GM19043 (cell line): ENCODE results near the gene LRRC28.
A peak's percentile ranks its signal among the peaks of the same experiment; 100 is the strongest.
"Not testable (repeated sequence)": the region's sequence is repeated elsewhere in the genome, so short reads cannot be mapped to it uniquely, and the experiment has no call there.

Experiments used
- ATAC-seq: cut with Tn5 transposase; IDR thresholded peaks from one replicate; pipeline ENCODE4 v1.9.1; 2021; ENCODE audit warnings: low read depth; ENCODE audit not compliant: unreplicated experiment

LRRC28 gene

GRCh38 chr15:99250857-99251841 is at the start of gene LRRC28:
TSS of gene LRRC28 (plus strand) at chr15:99251481. CDS start at chr15:99255958, 4,477 bp downstream.
- ATAC-seq, result peak; percentile 89

GRCh38 chr15:99202176-99202552 is 49.1 kb upstream of the LRRC28 start:
- no peak for ATAC-seq

- ATAC-seq, result no peak
These were observed 43.6 kb upstream of the LRRC28 start for GRCh38 chr15:99207672-99208071.

- ATAC-seq, result no peak
These were observed 42.0 kb upstream of the LRRC28 start for GRCh38 chr15:99209326-99209725.

GRCh38 chr15:99210334-99210733 is 40.9 kb upstream of the LRRC28 start:
- no peak for ATAC-seq

- ATAC-seq, result no peak
These were observed 39.4 kb upstream of the LRRC28 start for GRCh38 chr15:99211926-99212325.

- no peak for ATAC-seq
These were observed 38.9 kb upstream of the LRRC28 start for GRCh38 chr15:99212406-99212805.

GRCh38 chr15:99213187-99213811 is 38.0 kb upstream of the LRRC28 start:
- peak; percentile 72 for ATAC-seq

- no peak for ATAC-seq
These were observed 26.7 kb upstream of the LRRC28 start for GRCh38 chr15:99224372-99225214.

GRCh38 chr15:99226802-99227201 is 24.5 kb upstream of the LRRC28 start:
- ATAC-seq, result no peak

- ATAC-seq, result no peak
These were observed 23.0 kb upstream of the LRRC28 start for GRCh38 chr15:99228120-99228770.

- no peak for ATAC-seq
These were observed 20.4 kb upstream of the LRRC28 start for GRCh38 chr15:99230867-99231266.

- no peak for ATAC-seq
These were observed 18.5 kb upstream of the LRRC28 start for GRCh38 chr15:99232740-99233139.

GRCh38 chr15:99234160-99234559 is 17.1 kb upstream of the LRRC28 start:
- not testable (repeated sequence) for ATAC-seq

GRCh38 chr15:99238849-99239248 is 12.4 kb upstream of the LRRC28 start:
- no peak for ATAC-seq

- peak; percentile 84 for ATAC-seq
These were observed 11.6 kb upstream of the LRRC28 start for GRCh38 chr15:99239545-99240198.

GRCh38 chr15:99241752-99242151 is 9.5 kb upstream of the LRRC28 start:
- no peak for ATAC-seq

- ATAC-seq, result no peak
These were observed 7.0 kb upstream of the LRRC28 start for GRCh38 chr15:99244306-99244705.

GRCh38 chr15:99247062-99247461 is 4.2 kb upstream of the LRRC28 start:
- ATAC-seq, result no peak
